Uterus (tissue), 4 donors: ENCODE measurements around the gene CDKN3. TPM values are rescaled to one million over a fixed set of nuclear protein-coding genes. Genes with fewer than 3 reads are reported as not detected.

Experiments used
- DNase-seq, 2 donors: peaks; one replicate each; pipeline ENCODE4 v3.0.0-alpha.2; 2019 to 2020
- H3K27ac ChIP-seq, 2 donors: fragments of 200-600 bp; sonication (generic); 1 replicate in 1 of 2; 2 replicates in 1 of 2; pipeline ENCODE4 v1.5.1; 2016 to 2018
- H3K27me3 ChIP-seq, 2 donors: fragments of 200-600 bp; sonication (generic); one replicate each; pipeline ENCODE4 v1.5.1; 2018 to 2019; ENCODE audit warnings: control low read depth in 1 of 2
- H3K36me3 ChIP-seq, 2 donors: fragments of 200-600 bp; sonication (generic); one replicate each; pipeline ENCODE4 v1.5.1; 2019; ENCODE audit warnings: control low read depth in 1 of 2
- H3K4me1 ChIP-seq, 2 donors: fragments of 200-600 bp; sonication (generic); one replicate each; pipeline ENCODE4 v1.5.1; 2018 to 2019; ENCODE audit warnings: control low read depth in 1 of 2
- H3K4me3 ChIP-seq, 2 donors: fragments of 200-600 bp; sonication (generic); 1 replicate in 1 of 2; 2 replicates in 1 of 2; pipeline ENCODE4 v1.5.1; 2018 to 2019; ENCODE audit warnings: mild to moderate bottlenecking in 1 of 2
- H3K9me3 ChIP-seq, 2 donors: fragments of 200-600 bp; sonication (generic); one replicate each; pipeline ENCODE4 v1.5.1; 2019; ENCODE audit warnings: control low read depth in 1 of 2
- CTCF ChIP-seq, 4 experiments: fragments of 200-600 bp in 2 of 4; fragments of 450-650 bp in 2 of 4; sonication (generic) in 2 of 4; IDR thresholded peaks; one replicate each; pipeline ENCODE4 v1.5.1; 2016 to 2019; ENCODE audit warnings: antibody characterized with exemption in 4 of 4, mild to moderate bottlenecking in 2 of 4, moderate library complexity in 1 of 4
- POLR2A ChIP-seq, 2 donors: fragments of 450-650 bp; IDR thresholded peaks; one replicate each; pipeline ENCODE4 v1.6.1; 2016; ENCODE audit warnings: antibody characterized with exemption in 2 of 2, mild to moderate bottlenecking in 1 of 2, moderate library complexity in 1 of 2
- intact Hi-C: fragments of 100-400 bp; cut with DNase I; formaldehyde crosslinking; loops from one replicate; pipeline ENCODE4 v1.15.1; 2023; ENCODE audit warnings: low total_unique reads
- total RNA-seq, 4 donors: library from RNA; depleted of rRNA in 3 of 4; stranded (reverse); fragments of >200 nt in 3 of 4; gene quantifications; one replicate each; pipeline versions ENCODE4 v1.1.0 to v1.2.4, GENCODE V29; 2014 to 2023
- donor health status: DM: yes; HTN: yes; CAD: no.

The CDKN3 gene
- total RNA-seq, 4 donors from 2014 or later: 1.3 to 24.3 (median 4.4) TPM; not detected in 1

GRCh38 chr14:54354968-54355641 is 41.7 kb upstream of the CDKN3 start:
- no peak overlapping the region for H3K4me3 ChIP-seq
- H3K4me1 ChIP-seq: no peaks in the 10 kb centered on the region
- H3K36me3 ChIP-seq: no peaks in the 10 kb centered on the region
- intact Hi-C loops: no loop called here
- no peak for DNase-seq
- H3K9me3 ChIP-seq: no peaks in the 10 kb centered on the region
- no peaks in the 10 kb centered on the region for H3K27me3 ChIP-seq
- no peak overlapping the region for H3K27ac ChIP-seq
- no peak for TF ChIP-seq POLR2A (IDR thresholded peaks at IDR 0.05)
- no peak for TF ChIP-seq CTCF (IDR thresholded peaks at IDR 0.05)

GRCh38 chr14:54355698-54356097 is 41.1 kb upstream of the CDKN3 start:
- H3K9me3 ChIP-seq: no peaks in the 10 kb centered on the region
- no peaks in the 10 kb centered on the region for H3K4me1 ChIP-seq
- intact Hi-C loops: no loop called here
- TF ChIP-seq CTCF (IDR thresholded peaks at IDR 0.05): no peak
- no peak for TF ChIP-seq POLR2A (IDR thresholded peaks at IDR 0.05)
- DNase-seq: no peak
- no peak overlapping the region for H3K4me3 ChIP-seq
- no peak overlapping the region for H3K27ac ChIP-seq
- no peaks in the 10 kb centered on the region for H3K36me3 ChIP-seq
- H3K27me3 ChIP-seq: no peaks in the 10 kb centered on the region

GRCh38 chr14:54356172-54356571 is 40.6 kb upstream of the CDKN3 start:
- TF ChIP-seq POLR2A (IDR thresholded peaks at IDR 0.05): no peak
- TF ChIP-seq CTCF (IDR thresholded peaks at IDR 0.05): no peak
- Histone ChIP-seq H3K36me3 (no peaks in the 10 kb centered on the region), H3K27ac (no peak overlapping the region), H3K4me1 (no peaks in the 10 kb centered on the region), H3K4me3 (no peak overlapping the region), H3K9me3 (no peaks in the 10 kb centered on the region), H3K27me3 (no peaks in the 10 kb centered on the region)
- no peak for DNase-seq
- intact Hi-C loops: no loop called here

- no peaks in the 10 kb centered on the region for H3K36me3 ChIP-seq
- H3K4me1 ChIP-seq: no peaks in the 10 kb centered on the region
- no peaks in the 10 kb centered on the region for H3K9me3 ChIP-seq
- no peak overlapping the region for H3K4me3 ChIP-seq
- TF ChIP-seq POLR2A (IDR thresholded peaks at IDR 0.05): no peak
- TF ChIP-seq CTCF (IDR thresholded peaks at IDR 0.05): no peak
- intact Hi-C loops: no loop called here
- H3K27ac ChIP-seq: no peak overlapping the region
- H3K27me3 ChIP-seq: no peaks in the 10 kb centered on the region
- DNase-seq: no peak
Observed at GRCh38 chr14:54360667-54361066, 36.1 kb upstream of the CDKN3 start.

- no peaks in the 10 kb centered on the region for H3K27me3 ChIP-seq
- intact Hi-C loops: no loop called here
- H3K9me3 ChIP-seq: no peaks in the 10 kb centered on the region
- H3K27ac ChIP-seq: no peak overlapping the region
- no peaks in the 10 kb centered on the region for H3K36me3 ChIP-seq
- no peak for DNase-seq
- H3K4me3 ChIP-seq: no peak overlapping the region
- no peaks in the 10 kb centered on the region for H3K4me1 ChIP-seq
- TF ChIP-seq CTCF (IDR thresholded peaks at IDR 0.05): no peak
- no peak for TF ChIP-seq POLR2A (IDR thresholded peaks at IDR 0.05)
Observed at GRCh38 chr14:54362089-54362504, 34.7 kb upstream of the CDKN3 start.
